GM18867 (cell line): Measurements from ENCODE around the gene PODXL2.

Source experiments
- ATAC-seq: cut with Tn5 transposase; IDR thresholded peaks from one replicate; pipeline ENCODE4 v1.9.1; 2021; ENCODE audit warnings: mild to moderate bottlenecking, moderate library complexity; ENCODE audit not compliant: unreplicated experiment

PODXL2 gene

GRCh38 chr3:127706312-127706711 lies 77.3 kb downstream of the PODXL2 start:
- ATAC-seq, result no peak

DNA sequence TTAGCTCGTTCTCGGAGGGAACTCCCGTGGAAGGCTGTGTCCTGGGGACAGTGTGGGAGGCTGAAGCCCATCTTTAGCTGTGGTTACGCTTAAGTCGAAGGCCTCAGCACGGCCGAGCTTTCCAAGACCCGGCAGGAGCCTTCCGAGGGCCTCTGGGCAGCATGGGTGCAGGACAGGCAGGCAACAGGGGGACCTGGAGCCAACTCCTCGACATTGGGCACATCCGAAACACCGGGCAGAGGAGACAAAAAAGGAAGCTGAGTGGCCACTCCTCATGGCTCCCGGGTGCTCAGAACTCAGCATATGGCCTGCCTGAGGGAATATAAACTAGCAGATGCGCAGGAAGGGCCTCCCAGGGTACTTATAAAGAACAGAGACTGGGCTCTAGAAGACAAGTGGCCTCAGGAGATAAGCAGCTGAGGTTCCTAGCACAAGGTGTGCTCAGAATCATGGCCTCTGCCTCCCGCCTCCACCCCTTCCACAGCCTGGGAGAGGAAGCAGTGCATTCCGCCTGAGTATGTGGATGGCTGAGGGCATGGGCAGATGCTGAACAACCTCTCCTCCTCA lies 77.9 kb downstream of the PODXL2 start:
- ATAC-seq, result no peak

GRCh38 chr3:127707851-127708411 lies 78.9 kb downstream of the PODXL2 start:
- ATAC-seq, result no peak

DNA sequence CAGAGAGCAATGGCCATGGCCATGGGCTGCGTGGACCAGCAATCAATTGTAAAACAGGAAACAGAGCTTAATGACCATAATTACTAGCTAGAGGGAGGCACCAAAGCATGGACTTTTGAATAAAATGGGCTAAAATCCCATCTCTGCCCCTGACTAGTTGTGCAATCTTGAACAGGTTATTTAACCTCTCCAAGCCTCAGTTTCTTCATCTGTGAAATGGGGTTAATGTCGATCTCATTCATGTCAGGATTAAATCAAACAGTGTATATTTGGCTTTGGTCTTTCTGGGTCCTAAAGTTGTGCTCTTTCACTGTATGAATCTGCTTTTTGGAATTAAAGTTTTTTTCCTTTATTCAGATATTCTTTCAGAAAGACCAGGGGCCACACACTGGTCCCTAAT lies 79.9 kb downstream of the PODXL2 start:
- no peak for ATAC-seq

GRCh38 chr3:127709320-127710060 lies 80.5 kb downstream of the PODXL2 start:
- no peak for ATAC-seq

DNA sequence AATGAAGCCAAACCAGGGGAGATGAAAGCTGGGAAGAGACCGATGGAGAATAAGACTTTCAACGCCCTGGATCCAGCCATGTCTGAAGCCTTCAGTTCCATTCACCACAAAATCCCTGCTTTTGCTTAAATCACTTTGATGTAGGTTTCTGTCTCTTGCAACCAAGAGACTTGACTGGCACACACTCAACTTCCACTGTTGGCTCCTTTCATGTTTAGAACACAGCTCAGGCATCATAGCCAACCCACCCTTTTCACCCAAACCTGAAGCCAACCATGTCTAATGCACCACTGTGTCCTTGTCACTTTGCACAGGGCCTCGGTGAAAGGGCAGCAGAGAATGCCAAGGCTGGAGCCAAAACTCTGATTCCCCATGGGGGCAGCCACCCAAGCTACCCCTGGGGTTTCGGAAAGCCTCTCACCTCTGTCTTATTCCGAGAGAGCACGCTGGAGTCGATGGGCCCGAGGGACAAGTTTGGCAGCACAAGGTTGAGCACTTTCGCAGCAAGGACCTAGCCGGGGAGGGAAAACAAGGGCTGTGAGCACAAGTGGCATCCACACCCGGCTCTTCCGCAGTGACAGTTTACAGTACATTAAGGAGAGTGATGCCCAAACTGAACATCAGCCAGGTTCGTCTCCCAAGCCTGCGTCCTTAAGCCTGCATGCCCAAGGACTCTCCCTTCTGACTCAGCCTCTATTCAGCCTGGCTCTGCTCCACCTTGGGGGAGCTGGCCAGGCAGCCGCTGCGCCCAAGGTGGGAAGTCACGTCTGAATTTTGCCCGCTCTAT lies 81.4 kb downstream of the PODXL2 start:
- no peak for ATAC-seq

DNA sequence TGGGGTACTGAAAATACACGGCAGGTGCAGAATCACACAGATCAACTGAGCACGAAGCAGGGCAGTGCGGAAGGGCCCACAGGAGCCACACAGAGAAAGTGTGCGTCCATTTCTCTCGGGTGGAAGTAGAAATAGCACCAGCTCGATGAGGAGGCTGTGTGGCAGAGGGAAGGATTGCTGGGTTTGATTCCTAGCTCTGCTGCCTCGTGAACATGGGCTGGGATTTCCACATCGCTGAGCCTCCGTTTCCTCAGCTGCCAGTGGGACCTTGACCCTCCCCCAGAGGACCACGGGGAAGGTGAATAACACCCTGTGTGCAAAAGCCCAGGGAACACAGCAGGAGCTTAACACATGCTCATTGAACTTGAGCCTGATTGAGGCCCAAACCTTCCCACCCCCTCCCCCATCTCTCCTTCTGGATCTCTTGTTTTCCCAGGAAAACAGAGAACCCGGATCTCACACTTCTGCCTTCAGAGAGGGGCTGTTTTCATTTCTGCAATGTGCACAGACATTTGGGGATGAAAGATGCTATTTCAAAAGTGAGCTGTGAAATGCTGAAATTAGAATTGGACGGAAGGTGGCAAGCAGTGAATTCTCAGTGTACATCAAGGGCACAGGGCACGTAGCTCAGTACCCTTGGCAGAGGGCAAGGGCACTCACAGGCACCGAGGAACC lies 82.2 kb downstream of the PODXL2 start:
- no peak for ATAC-seq

DNA sequence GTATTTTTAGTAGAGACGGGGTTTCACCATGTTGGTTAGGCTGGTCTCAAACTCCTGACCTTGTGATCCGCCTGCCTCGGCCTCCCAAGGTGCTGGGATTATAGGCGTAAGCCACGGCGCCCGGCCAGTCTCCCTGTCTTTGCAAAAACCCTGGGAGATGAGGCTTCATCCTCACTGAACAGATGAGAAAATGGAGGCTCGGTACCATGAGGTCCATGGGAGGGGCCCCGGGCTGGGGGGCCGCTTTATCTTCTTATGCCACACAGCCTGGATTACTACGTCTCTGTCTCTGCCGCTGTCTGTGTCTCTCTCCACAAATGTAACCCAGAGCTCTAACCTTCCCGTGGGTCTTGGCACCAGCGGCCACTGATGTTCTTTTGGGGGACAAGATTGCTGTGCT lies 82.9 kb downstream of the PODXL2 start:
- no peak for ATAC-seq

- ATAC-seq, result no peak
These were observed 83.5 kb downstream of the PODXL2 start for GRCh38 chr3:127712461-127712860.

- no peak for ATAC-seq
These were observed 84.1 kb downstream of the PODXL2 start for GRCh38 chr3:127712881-127713771.

- no peak for ATAC-seq
These were observed 85.2 kb downstream of the PODXL2 start for GRCh38 chr3:127714125-127714571.

DNA sequence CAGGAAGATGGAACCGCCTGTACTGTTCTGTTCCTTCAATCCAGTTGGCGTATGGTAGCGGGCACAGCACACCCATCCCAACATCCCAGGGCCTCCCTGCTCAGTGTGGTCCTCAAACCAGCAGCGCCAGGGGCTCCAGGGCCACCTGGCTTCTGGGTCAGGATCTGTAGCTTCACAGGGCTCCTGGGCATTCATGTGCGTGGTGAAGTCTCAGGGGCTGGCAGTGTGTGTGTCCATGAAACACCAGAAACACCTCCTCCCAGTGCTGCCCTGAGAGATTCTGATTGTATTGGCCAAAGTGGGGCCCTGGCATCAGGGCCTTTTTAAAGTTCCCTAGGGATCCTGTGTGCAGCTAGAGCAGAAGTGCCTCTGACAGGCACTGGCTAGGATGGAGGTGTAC lies 85.9 kb downstream of the PODXL2 start:
- ATAC-seq, result no peak

GRCh38 chr3:127715532-127715931 lies 86.5 kb downstream of the PODXL2 start:
- no peak for ATAC-seq

DNA sequence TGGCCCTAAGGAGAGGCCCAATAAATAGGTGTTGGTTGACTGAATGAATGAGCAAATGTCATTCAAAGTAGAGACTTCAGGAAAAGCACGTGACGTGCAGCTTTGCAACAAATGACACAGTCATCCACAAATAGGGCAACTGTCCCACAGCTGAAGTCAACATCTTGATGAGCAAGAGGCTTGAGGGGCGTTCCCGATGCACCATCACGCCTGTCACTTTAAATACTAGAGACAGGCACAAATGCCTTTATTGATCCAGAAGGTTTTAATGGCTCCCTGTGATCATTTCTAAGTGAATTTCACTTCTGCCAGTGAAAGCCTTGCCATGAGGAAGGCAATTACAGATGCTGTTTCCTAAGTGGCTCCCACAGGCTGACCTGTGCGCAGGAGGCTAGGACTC lies 87.4 kb downstream of the PODXL2 start:
- no peak for ATAC-seq

DNA sequence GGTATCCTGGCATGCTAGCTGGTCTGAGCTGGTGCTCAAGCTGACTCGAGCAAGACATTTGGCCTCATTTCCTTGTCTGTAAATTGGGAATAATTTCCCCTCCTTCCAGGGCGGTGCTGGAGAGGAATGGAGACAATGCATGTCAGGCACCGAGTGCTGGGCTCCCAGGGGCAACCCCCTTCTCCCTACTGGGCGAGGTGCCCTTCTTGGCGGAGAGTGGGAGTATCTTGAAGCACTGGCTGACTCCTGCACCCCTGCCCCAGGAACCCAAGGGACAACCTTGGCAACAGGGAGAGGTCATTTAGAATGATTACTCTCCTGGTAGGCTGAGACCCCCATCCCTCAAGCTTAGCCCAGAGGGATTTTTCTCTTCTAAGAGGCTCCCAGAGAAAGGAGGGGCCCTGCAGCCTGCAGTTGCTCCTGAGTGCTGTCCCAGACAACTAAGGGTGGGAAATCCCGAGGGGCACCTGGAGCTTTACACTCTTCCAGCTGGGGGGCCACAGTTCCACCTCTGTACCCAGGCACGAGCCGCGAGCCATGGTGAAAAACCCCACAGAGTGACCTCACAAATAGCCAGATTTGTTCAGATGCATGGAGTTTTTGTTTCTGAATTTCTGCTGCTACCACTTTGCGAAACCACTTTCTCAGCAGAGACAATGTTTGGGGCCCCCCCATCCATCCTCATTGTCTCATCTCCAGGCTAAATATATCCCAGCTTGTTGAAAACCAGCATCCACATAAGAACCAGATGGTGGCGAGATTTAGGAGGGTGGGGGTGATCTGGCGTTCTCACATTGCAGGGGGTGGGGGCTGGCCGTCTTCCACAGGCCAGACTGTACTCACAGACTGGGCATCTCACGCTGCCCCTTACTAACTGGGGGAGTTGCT lies 88.6 kb downstream of the PODXL2 start:
- no peak for ATAC-seq

GRCh38 chr3:127718245-127718915 lies 89.4 kb downstream of the PODXL2 start:
- ATAC-seq, result no peak

DNA sequence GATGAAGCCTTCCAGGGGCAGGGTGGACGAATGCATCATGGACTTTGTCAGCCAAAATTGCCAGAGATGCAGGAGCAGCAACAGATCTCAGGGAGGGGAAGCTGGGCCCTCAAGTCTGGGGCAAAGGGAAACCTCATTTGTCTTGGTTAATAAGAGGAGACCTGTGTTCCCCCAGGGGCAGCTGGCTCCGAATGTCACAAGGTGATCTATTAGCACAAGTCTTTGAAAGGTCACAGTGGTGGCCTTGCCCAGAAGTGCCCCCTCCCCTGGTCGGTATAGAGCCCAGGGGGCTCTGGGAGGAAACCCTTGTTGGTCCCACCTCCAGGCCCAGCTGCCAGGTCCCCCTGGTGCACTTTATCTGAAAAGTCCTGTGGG lies 89.9 kb downstream of the PODXL2 start:
- no peak for ATAC-seq

DNA sequence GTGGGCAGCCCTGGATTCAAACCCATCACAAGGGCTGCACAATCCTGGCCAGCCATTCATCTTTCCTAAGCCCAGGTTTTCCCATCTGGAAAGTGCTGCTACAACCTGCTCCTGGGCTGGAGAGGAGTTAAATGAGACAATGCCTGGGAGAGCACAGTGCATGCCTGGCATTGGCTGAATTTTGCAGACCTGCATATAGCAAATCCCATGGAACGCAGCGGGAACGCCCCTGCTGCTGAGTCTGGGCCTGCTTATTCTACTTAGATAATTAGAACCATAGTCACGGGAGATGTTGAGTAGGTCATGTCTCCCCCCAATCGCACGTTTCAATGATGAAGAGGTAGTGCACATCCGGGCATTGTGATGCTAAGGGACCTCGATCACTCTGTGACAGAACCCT lies 90.4 kb downstream of the PODXL2 start:
- no peak for ATAC-seq
